AG20443 (cell line): ENCODE results near the gene MINAR2.
A peak's percentile ranks its signal among the peaks of the same experiment; 100 is the strongest.

Experiments used
- DNase-seq: peaks from one replicate; pipeline ENCODE4 v3.0.0; 2012; ENCODE audit warnings: low spot score, mixed read lengths

MINAR2 gene, protein sequence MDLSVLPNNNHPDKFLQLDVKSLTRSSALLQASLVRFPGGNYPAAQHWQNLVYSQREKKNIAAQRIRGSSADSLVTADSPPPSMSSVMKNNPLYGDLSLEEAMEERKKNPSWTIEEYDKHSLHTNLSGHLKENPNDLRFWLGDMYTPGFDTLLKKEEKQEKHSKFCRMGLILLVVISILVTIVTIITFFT

GRCh38 chr5:129747572-129748407 lies at the start of gene MINAR2:
Gene MINAR2, plus strand, starts transcription at chr5:129748094. Its CDS starts 97 bp downstream, at chr5:129748191.
- DNase-seq: no peak

DNA sequence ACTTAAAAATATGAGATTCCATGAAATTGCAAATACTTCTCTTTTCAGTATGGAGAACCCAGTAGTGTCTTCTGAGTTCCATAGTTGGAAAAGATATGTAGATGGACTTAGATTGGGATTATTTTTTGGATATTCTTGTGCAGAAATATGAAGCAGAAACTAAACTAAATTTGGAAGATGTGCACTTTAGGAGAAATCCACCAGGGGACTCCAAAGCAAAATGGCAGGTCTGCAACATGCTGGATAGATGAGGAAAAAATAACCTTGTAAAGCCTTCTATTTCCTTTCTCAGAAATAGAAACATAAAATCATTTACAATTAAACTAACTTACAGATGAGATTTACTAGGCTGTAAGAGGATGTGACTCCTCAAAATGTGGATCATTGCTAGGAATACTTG lies 49.2 kb upstream of the MINAR2 start:
- no peak for DNase-seq

- no peak for DNase-seq
These were observed 31.7 kb upstream of the MINAR2 start for GRCh38 chr5:129716235-129716634.

GRCh38 chr5:129716651-129717050 lies 31.2 kb upstream of the MINAR2 start:
- no peak for DNase-seq

GRCh38 chr5:129717751-129718310 lies 30.1 kb upstream of the MINAR2 start:
- no peak for DNase-seq

- DNase-seq: no peak
These were observed 29.3 kb upstream of the MINAR2 start for GRCh38 chr5:129718471-129719090.

DNA sequence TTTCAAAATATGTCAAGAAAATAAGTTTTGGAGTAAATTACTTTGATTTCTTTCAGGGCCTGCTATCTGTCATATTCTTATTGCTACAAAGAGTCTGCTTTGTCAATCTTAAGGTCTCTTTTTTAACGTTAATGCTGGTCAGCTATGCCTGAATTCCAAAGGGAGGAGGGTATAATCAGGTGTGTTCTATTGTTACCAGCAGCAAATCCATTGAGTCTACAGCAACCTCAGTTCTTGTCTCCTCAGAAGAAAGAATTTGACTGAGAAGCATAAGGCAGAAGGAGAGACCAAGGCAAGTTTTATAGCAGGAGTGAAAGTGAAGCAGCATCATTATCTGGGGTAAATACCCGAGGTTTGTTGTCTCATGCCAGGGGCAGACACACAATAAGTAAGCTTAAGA lies 23.7 kb upstream of the MINAR2 start:
- DNase-seq: no peak

DNA sequence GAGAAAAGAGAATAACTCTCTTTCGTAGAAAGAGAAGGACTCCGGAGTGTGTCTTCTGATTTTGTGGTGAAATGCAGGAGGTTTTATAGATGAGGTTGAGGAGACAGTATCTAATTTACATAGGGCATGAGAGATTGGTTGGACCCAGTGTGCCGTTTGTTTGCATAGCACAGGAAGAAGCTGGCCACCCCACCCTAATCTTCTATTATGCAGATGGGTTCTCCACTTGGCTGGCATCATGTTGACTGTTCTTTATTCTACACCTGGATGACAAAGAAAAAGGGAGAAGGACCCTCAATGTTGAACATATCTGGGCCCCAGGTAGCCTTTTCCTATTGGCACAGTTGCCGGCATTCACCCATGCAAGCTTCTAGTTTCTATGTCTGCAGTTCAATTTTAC lies 23.2 kb upstream of the MINAR2 start:
- DNase-seq: no peak

GRCh38 chr5:129739773-129740172 lies 8.1 kb upstream of the MINAR2 start:
- DNase-seq: no peak

DNA sequence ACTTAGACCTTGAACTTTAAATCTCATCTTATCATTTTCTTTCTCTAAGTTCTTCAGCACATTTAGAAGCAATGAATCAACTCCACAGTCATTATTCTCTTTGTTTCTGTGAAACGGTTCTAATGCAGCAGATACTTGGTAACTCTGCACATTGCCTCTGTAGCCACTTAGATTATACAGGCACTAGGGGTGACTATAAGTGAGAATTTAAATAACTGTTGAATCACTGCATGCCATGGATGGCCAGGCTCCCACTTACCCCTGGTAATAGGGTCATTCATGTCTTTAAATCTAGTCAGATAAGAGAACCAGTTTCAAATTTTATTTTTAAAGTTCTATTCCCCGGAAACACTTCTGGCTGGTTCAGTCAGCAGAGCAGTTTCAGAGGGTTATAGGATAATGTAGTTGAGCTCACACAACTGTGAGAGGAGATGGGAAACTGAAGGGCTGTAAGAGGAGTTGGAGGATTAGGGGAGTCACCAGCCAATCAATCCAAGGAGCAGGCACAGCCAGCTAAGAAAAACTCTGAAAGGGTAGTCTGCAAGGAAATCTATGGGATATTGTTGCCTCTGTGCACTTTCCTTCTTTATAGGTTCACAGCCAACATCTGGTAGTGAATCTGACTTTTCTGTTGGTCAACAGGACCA lies 4.2 kb upstream of the MINAR2 start:
- DNase-seq: no peak

- DNase-seq: no peak
These were observed 1.9 kb upstream of the MINAR2 start for GRCh38 chr5:129745997-129746396.

GRCh38 chr5:129746876-129747275 lies 1.0 kb upstream of the MINAR2 start:
- DNase-seq: no peak

DNA sequence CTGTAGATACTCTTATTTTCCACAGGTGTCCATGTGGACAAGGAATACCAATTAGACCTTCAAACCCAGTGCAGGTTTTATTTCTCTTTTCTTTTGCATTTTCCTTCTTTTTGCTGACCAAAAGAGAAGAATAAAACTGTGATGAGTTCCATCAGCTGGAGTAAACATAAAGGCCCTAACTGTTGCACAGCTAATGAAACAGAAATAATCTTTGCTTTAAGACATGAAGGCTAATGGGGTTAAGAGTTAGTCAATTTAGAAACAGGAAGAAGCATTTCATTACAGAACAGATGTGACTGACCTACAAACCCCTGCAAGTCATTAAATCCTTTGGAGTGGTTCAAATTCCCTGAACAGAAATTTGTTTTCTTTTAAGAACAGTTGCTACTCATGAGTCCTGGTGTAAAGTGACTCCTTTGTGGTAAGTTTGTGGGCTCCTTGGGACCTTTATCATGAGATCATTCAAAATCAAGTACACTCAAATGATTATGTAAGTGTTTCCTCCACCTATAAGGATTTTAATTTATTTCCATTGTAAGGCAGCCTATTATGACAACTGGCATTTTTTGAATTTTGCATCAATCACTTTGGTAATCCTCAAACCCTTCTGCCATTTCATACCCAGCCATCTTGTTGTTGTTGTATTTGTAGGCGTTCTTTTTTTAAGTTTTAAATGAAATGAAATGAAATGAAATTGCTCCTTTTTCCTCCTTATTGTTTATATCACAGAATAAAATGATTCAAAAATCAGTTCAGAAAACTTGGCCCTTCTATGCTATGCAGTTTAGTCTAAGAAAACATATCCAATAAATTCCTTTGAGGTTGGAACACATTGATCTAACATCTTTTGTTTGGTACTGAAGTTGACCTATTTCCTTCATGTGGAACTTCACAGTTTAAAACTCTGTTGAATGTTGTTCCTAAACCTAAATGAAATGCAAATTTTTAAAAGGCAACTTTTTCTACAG lies 1.3 kb downstream of the MINAR2 start:
- DNase-seq: no peak

DNA sequence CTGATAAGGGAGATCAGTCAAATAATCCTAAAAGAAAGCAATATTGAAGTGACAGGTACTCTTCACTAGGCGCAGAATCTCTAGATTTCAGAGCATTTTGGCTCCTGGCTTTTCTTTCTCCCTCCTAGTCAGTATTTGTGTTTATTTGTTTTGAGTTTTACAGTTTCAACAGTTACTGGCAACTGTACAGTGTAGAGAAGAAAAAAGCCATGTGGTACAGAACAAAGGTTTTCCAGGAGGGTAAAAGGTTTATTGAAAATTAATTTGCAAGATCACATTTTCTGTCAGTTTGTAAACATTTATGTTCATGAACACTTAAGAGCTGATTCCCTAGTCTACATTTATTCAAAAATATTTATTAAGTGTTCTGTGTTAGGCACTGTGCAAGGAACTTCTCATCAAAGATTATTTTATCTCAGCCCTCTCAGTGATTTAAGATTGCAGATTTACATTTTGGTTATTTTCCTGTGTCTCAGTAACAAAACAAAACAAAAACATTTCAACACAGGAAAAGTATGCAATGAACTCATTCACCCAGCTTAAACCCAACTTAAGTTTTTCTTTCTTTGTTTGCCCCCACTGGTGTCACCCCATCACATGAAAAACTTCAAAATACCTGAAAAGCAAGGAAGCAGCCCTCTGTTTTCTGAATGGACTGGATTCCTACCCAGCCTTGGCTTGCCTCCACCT lies 12.9 kb downstream of the MINAR2 start:
- DNase-seq: no peak

DNA sequence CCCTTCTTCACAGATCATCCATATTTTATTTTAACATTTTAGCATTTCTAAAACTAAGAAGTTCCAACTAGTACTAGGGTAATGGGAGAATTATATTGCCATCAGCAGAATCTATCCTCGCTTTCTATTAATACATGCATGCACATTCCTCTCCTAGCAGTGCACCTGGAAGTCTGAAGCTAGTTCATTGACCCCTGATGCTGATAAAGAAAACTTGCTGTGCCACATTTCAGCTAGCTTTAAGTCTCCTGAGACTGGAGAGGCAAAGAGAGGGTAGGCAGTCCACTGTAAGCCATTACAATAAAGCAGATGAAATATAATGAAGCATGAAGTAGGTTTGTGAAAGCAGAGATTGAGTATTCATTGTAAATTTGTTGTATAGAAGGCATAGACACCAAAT lies 15.8 kb downstream of the MINAR2 start:
- no peak for DNase-seq

DNA sequence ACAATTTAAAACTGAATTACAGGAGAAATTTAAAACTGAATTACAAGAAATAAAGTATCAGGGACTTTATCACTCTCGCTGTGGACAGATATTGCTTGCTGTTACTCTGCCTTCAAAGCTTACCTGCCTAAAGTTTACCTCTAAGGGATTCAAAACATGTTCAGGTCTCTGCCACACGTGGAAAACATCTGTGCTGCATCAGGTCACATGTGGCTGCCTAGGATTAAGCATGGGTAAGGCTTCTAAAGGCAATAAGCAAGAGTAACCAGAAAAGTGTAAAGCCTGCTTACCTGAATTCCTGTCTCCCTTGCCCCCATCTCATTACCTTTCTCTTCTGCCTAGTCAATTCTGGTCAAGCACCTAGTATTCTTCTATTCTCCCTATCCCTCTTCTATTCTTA lies 18.9 kb downstream of the MINAR2 start:
- no peak for DNase-seq

DNA sequence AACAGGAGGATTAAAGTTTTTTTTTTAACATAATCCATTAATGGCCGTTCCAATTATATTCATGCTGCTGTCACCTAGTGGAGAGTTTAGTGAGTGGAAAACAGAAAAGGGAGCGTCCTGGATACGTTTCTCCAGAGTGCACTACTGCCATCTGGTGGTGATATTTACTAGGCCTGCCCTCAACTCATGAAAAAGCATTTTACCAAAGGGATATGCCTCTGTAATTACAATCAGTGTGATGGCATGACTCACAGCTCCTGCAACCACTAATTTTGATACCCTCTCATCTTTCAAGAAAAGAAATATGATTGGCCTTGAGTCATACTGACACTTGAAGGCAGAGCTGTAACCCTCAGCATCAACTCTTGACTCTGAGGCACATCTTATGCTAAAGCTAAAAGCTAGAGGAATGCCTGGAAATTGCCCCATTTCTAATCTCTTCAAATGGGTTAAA lies 20.1 kb downstream of the MINAR2 start:
- DNase-seq: peak; percentile 77

- DNase-seq: no peak
These were observed 20.8 kb downstream of the MINAR2 start for GRCh38 chr5:129768735-129769134.

- DNase-seq: no peak
These were observed 22.3 kb downstream of the MINAR2 start for GRCh38 chr5:129770024-129770820.
